ENCODE data around the gene VMP1. TPM values are rescaled to one million over a fixed set of nuclear protein-coding genes. Genes with fewer than 3 reads are reported as not detected.
"Not testable (repeated sequence)": the region's sequence is repeated elsewhere in the genome, so short reads cannot be mapped to it uniquely, and the experiment has no call there.

The VMP1 gene
- total RNA-seq, 4 donors from 2014 or later = 35.3 to 69.7 (median 61.1) TPM

- peak; percentile 81 to 96 for DNase-seq (ENCODE audit: low spot score in 2 of 2)
- WGBS, 2 donors = 51 to 65% methylated on average over 7 of the region's 7 CpGs
- H3K4me3 ChIP-seq (ENCODE audit: low read depth, poor library complexity, severe bottlenecking) = no peak overlapping the region
- TF ChIP-seq POLR2A (IDR thresholded peaks at IDR 0.05) = no peak
- intact Hi-C loops (cut with DNase I; ENCODE audit: low total_unique reads) = no loop called here
Observed at GRCh38 chr17:59848778-59849177, 141.3 kb downstream of the VMP1 start.

GRCh38 chr17:59850311-59850710, 142.9 kb downstream of the VMP1 start:
- WGBS, 2 donors = 73 to 80% methylated on average over 15 of the region's 15 CpGs
- intact Hi-C loops (cut with DNase I; ENCODE audit: low total_unique reads); H3K4me3 ChIP-seq (ENCODE audit: low read depth, poor library complexity, severe bottlenecking): not testable (repeated sequence)
- DNase-seq (ENCODE audit: low spot score in 2 of 2) = peak in 1 of 2 donors; percentile 59

- H3K4me3 ChIP-seq (ENCODE audit: low read depth, poor library complexity, severe bottlenecking) = no peak overlapping the region
- DNase-seq (ENCODE audit: low spot score in 2 of 2) = peak; percentile 79 to 95
- intact Hi-C loops (cut with DNase I; ENCODE audit: low total_unique reads) = no loop called here
- TF ChIP-seq CTCF (IDR thresholded peaks at IDR 0.05) (no peak), POLR2A (IDR thresholded peaks at IDR 0.05) (no peak)
- WGBS, 2 donors = 38 to 42% methylated on average over 14 of the region's 14 CpGs
Observed at GRCh38 chr17:59851439-59852375, 144.3 kb downstream of the VMP1 start.

- DNase-seq (ENCODE audit: low spot score in 2 of 2); intact Hi-C loops (cut with DNase I; ENCODE audit: low total_unique reads); H3K4me3 ChIP-seq (ENCODE audit: low read depth, poor library complexity, severe bottlenecking): not testable (repeated sequence)
- WGBS, 2 donors = 93 to 95% methylated on average over 7 of the region's 7 CpGs
Observed at GRCh38 chr17:59852847-59853167, 145.4 kb downstream of the VMP1 start.

- 59 to 67% methylated on average over 14 of the region's 14 CpGs for WGBS, 2 donors
- TF ChIP-seq CTCF (IDR thresholded peaks at IDR 0.05) (peak in 1 of 3 donors; percentile 9), POLR2A (IDR thresholded peaks at IDR 0.05) (no peak)
- intact Hi-C loops (cut with DNase I; ENCODE audit: low total_unique reads) = no loop called here
- H3K4me3 ChIP-seq (ENCODE audit: low read depth, poor library complexity, severe bottlenecking) = no peak overlapping the region
- peak in 1 of 2 donors; percentile 86 for DNase-seq (ENCODE audit: low spot score in 2 of 2)
Observed at GRCh38 chr17:59853168-59853918, 145.9 kb downstream of the VMP1 start.

- 93 to 95% methylated on average over 10 of the region's 10 CpGs for WGBS, 2 donors
- H3K4me3 ChIP-seq (ENCODE audit: low read depth, poor library complexity, severe bottlenecking); intact Hi-C loops (cut with DNase I; ENCODE audit: low total_unique reads): not testable (repeated sequence)
- DNase-seq (ENCODE audit: low spot score in 2 of 2) = peak in 1 of 2 donors; percentile 58
Observed at GRCh38 chr17:59853919-59854729, 146.7 kb downstream of the VMP1 start.

GRCh38 chr17:59856859-59857794, 149.7 kb downstream of the VMP1 start:
- peak in 1 of 2 donors; percentile 18 for DNase-seq (ENCODE audit: low spot score in 2 of 2)
- WGBS, 2 donors = 61 to 66% methylated on average over 3 of the region's 3 CpGs
- intact Hi-C loops (cut with DNase I; ENCODE audit: low total_unique reads) = no loop called here
- TF ChIP-seq CTCF (IDR thresholded peaks at IDR 0.05) (no peak), POLR2A (IDR thresholded peaks at IDR 0.05) (no peak)
- no peak overlapping the region for H3K4me3 ChIP-seq (ENCODE audit: low read depth, poor library complexity, severe bottlenecking)
